HG03342 (cell line): ENCODE data around the gene RAF1.
"Not testable (repeated sequence)": the region's sequence is repeated elsewhere in the genome, so short reads cannot be mapped to it uniquely, and the experiment has no call there.

Experiments
- ATAC-seq: cut with Tn5 transposase; IDR thresholded peaks from one replicate; pipeline ENCODE4 v1.9.1; 2021; ENCODE audit warnings: mild to moderate bottlenecking, moderate library complexity; ENCODE audit not compliant: unreplicated experiment

The RAF1 gene

GRCh38 chr3:12677616-12678015 is 13.7 kb upstream of the RAF1 start:
- ATAC-seq = no peak

GRCh38 chr3:12675115-12675810 is 11.3 kb upstream of the RAF1 start:
- no peak for ATAC-seq

GRCh38 chr3:12673956-12674736 is 10.2 kb upstream of the RAF1 start:
- ATAC-seq = not testable (repeated sequence)

DNA sequence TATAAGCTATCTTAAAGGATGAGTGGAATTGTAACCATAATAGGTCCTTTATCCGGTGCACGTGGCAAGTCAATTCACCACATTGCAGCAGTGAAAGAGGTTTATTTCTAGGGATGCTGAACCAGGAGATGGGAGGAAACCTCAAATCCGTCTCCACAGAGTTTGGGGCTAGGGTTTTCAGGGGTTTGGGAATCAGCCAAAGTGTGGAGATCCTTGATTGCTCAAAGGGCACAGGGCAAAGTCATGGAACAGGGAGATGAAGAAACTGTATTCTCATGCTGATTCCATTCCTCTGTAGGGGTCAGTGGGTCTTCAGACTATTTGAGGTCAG is 7.2 kb upstream of the RAF1 start:
- ATAC-seq = no peak

GRCh38 chr3:12670365-12671119 is 6.6 kb upstream of the RAF1 start:
- ATAC-seq = no peak

- peak; percentile 37 for ATAC-seq
Observed at GRCh38 chr3:12663401-12663935, 449 bp downstream of the RAF1 start.

GRCh38 chr3:12662593-12663400 is 1.1 kb downstream of the RAF1 start:
- no peak for ATAC-seq

- no peak for ATAC-seq
Observed at GRCh38 chr3:12661926-12662592, 1.9 kb downstream of the RAF1 start.

DNA sequence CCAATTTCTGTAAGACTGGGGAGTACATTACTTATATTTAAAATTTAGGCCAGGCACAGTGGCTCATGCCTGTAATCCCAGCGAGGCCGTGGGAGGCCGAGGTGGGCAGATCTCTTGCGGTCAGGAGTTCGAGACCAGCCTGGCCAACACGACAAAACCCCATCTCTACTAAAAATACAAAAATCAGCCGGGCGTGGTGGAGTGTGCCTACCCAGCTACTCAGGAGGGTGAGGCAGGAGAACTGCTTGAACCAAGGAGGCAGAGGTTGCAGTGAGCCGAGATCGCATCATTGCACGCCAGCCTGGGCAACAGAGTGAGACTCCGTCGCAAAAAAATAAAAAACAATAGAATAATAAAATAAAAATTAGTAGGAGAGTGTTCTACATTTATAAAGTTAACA is 2.5 kb downstream of the RAF1 start:
- not testable (repeated sequence) for ATAC-seq

DNA sequence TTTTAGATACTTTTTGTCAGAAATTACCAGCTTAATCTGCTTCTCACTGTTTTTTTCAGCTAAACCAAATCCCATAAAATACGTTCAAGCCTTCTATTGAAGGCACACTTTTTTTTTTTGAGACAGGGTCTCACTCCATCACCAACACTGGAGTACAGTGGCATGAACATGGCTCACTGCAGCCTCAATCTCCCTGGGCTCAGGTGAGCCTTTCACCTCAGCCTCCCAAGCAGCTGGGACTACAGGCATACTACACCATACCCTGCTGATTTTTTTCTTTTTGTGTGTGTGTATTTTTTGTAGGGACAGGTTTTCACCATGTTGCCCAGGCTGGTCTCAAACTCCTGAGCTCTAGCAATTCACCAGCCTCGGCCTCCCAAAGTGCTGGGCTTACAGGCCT is 3.7 kb downstream of the RAF1 start:
- ATAC-seq = no peak

GRCh38 chr3:12659316-12660015 is 4.5 kb downstream of the RAF1 start:
- no peak for ATAC-seq

GRCh38 chr3:12658593-12659058 is 5.3 kb downstream of the RAF1 start:
- no peak for ATAC-seq

DNA sequence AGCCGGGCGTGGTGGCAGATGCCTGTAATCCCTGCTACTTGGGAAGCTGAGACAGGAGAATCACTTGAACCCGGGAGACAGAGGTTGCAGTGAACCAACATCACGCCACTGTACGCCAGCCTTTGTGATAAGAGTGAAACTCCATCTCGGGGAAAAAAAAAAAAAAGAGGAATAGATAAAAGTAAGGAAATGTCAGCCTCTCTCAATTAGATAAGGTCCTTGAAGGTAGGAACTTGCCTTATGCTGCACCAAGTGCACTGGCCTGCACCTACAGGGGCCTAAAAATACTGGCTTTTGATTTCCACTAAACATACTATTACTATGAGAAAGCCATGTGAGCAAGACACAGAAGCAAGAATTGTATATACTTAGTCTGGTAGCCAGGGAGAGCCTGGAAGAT is 7.1 kb downstream of the RAF1 start:
- ATAC-seq = no peak

DNA sequence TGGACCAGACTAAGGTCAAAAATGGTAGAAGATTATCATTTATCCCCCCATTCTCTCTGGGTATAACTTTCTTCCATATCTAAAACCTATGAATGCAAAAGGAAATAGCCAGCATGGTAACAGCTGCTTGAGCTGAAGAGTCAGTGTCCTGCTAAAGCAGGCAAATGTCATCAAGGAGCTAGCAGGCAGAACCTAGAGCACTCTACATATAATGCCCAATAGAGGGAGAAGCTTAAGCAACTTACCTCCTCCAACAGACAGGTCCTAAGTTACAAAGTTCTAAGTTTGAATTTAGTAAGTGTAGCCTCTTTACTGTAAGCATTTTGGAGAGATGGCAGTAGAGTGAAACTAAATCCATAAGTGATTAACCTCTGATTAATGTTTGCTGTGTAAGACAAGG is 7.7 kb downstream of the RAF1 start:
- no peak for ATAC-seq

- no peak for ATAC-seq
Observed at GRCh38 chr3:12655701-12656100, 8.2 kb downstream of the RAF1 start.

GRCh38 chr3:12653747-12654146 is 10.2 kb downstream of the RAF1 start:
- no peak for ATAC-seq

- ATAC-seq = peak; percentile 54
Observed at GRCh38 chr3:12648384-12648959, 15.4 kb downstream of the RAF1 start.

- ATAC-seq = no peak
Observed at GRCh38 chr3:12644331-12644937, 19.5 kb downstream of the RAF1 start.

DNA sequence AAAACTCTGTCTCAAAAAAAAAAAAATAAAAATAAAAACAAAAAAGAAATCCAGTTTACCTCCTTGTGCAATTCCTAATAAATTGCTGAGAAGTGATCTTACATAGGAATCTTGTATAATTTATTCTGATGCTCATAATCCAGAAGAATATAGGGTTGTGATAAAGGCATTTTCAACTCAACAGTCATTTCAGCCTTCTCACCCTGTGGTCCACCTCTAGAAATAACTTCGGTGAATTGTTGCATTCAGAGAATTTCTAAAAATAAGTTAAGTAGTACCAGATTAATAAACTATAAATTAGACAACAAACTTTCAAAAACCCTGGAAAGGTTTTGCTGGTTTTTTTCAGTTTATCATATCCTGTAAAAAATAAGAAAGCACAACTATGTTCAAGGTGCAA is 20.2 kb downstream of the RAF1 start:
- no peak for ATAC-seq
